Measurements from ENCODE around the gene SEMA4G.

The SEMA4G gene

GRCh38 chr10:100993986-100994708 is 24.8 kb downstream of the SEMA4G start:
- no peak for DNase-seq

- DNase-seq = no peak
These were observed 25.9 kb downstream of the SEMA4G start for GRCh38 chr10:100995181-100995580.

GRCh38 chr10:100996678-100997359 is 27.5 kb downstream of the SEMA4G start:
- no peak for DNase-seq

- no peak for DNase-seq
These were observed 28.3 kb downstream of the SEMA4G start for GRCh38 chr10:100997360-100998182.

- peak; percentile 77 for DNase-seq
These were observed 29.1 kb downstream of the SEMA4G start for GRCh38 chr10:100998183-100998990.

GRCh38 chr10:100998991-100999741 is 29.9 kb downstream of the SEMA4G start:
- no peak for DNase-seq

GRCh38 chr10:100999742-101000126 is 30.4 kb downstream of the SEMA4G start, which contains the start of gene LZTS2:
Gene LZTS2 (plus strand): TSS chr10:100999808. CDS start chr10:101002539, 2,731 bp downstream.
- no peak for DNase-seq

- no peak for DNase-seq
These were observed 31.0 kb downstream of the SEMA4G start for GRCh38 chr10:101000127-101000914.

GRCh38 chr10:101000915-101001658 is 31.8 kb downstream of the SEMA4G start:
- no peak for DNase-seq

GRCh38 chr10:101001659-101002035 is 32.3 kb downstream of the SEMA4G start:
- no peak for DNase-seq

GRCh38 chr10:101002456-101002855 is 33.2 kb downstream of the SEMA4G start:
- no peak for DNase-seq

- no peak for DNase-seq
These were observed 34.4 kb downstream of the SEMA4G start for GRCh38 chr10:101003639-101004206.

GRCh38 chr10:101005361-101005760 is 36.1 kb downstream of the SEMA4G start:
- no peak for DNase-seq

- DNase-seq = no peak
These were observed 36.7 kb downstream of the SEMA4G start for GRCh38 chr10:101005869-101006567.

- DNase-seq = no peak
These were observed 37.3 kb downstream of the SEMA4G start for GRCh38 chr10:101006593-101007098.

GRCh38 chr10:101007099-101007711 is 37.9 kb downstream of the SEMA4G start:
- DNase-seq = no peak

GRCh38 chr10:101007915-101008822 is 38.9 kb downstream of the SEMA4G start:
- DNase-seq = no peak

Data from NCI-H1105 (cell line).